Caco-2 (cell line): ENCODE results near the gene PAQR3. TPM values are rescaled to one million over a fixed set of nuclear protein-coding genes. Genes with fewer than 3 reads are reported as not detected.

Experiments used
- BruUV-seq: library from RNA; stranded (reverse); fragments of 400-500 nt; replicated peaks from 2 replicates; lab custom pipeline; 2021; lab: Mats Ljungman, UMichigan
- CTCF ChIA-PET: fragments of 300-600 bp; sonication (Branson Sonifier 250); formaldehyde crosslinking; loops from one replicate; lab custom pipeline; 2022; ENCODE audit warnings: antibody characterized with exemption; lab: Charles Lee
- POLR2A ChIA-PET: fragments of 300-600 bp; sonication (Branson Sonifier 250); formaldehyde crosslinking; loops from one replicate; lab custom pipeline; 2022; ENCODE audit warnings: antibody characterized with exemption; lab: Charles Lee
- DNase-seq, 2 experiments: peaks; one replicate each; pipeline versions ENCODE4 v3.0.0 to v3.0.0-alpha.2; 2020 to 2022
- H3K27me3 ChIP-seq: replicated peaks from 2 replicates; pipeline ENCODE4 v1.6.0; 2011; ENCODE audit warnings: low read length; ENCODE audit not compliant: control insufficient read depth, insufficient read depth
- H3K36me3 ChIP-seq: 2 replicates; pipeline ENCODE4 v1.5.1; 2011; ENCODE audit warnings: low read length; ENCODE audit not compliant: control insufficient read depth, insufficient read depth
- H3K4me1 ChIP-seq: fragments of 250-450 bp; sonication (Bioruptor Pico); 2 replicates; pipeline ENCODE4 v1.5.1; 2020; ENCODE audit warnings: mild to moderate bottlenecking
- H3K4me3 ChIP-seq: 2 replicates; pipeline ENCODE4 v1.5.1; 2011; ENCODE audit warnings: low read depth, mild to moderate bottlenecking, control low read depth, low read length
- H3K9me3 ChIP-seq: fragments of 250-450 bp; sonication (Bioruptor Pico); 2 replicates; pipeline ENCODE4 v1.5.1; 2020; ENCODE audit warnings: mild to moderate bottlenecking, moderate library complexity
- H3K27ac Mint-ChIP-seq: one replicate; pipeline ENCODE4 v1.8.0; 2022; ENCODE audit warnings: mixed read lengths; ENCODE audit not compliant: unreplicated experiment
- H3K27me3 Mint-ChIP-seq: one replicate; pipeline ENCODE4 v1.8.0; 2022; ENCODE audit warnings: mixed read lengths; ENCODE audit not compliant: insufficient read depth, unreplicated experiment
- H3K36me3 Mint-ChIP-seq: one replicate; pipeline ENCODE4 v1.8.0; 2022; ENCODE audit warnings: mild to moderate bottlenecking, mixed read lengths; ENCODE audit not compliant: insufficient read depth, unreplicated experiment
- H3K4me1 Mint-ChIP-seq: one replicate; pipeline ENCODE4 v1.8.0; 2022; ENCODE audit warnings: low read depth, mixed read lengths; ENCODE audit not compliant: unreplicated experiment
- H3K4me3 Mint-ChIP-seq: one replicate; pipeline ENCODE4 v1.8.0; 2022; ENCODE audit warnings: mild to moderate bottlenecking, moderate library complexity, mixed read lengths; ENCODE audit not compliant: unreplicated experiment
- H3K9me3 Mint-ChIP-seq: one replicate; pipeline ENCODE4 v1.8.0; 2022; ENCODE audit warnings: mixed read lengths; ENCODE audit not compliant: unreplicated experiment
- CTCF ChIP-seq, 2 experiments: fragments of 200-600 bp in 1 of 2; IDR thresholded peaks; 1 replicate in 1 of 2; 2 replicates in 1 of 2; pipeline versions ENCODE4 v1.5.1 to v1.8.0; 2011 to 2022; ENCODE audit warnings: antibody characterized with exemption in 1 of 2, control low read depth in 1 of 2, inconsistent platforms in 1 of 2, low read depth in 1 of 2, low read length in 1 of 2, mild to moderate bottlenecking in 1 of 2, moderate library complexity in 1 of 2; ENCODE audit not compliant: insufficient read depth in 1 of 2, severe bottlenecking in 1 of 2, unreplicated experiment in 1 of 2
- intact Hi-C: fragments of 100-400 bp; cut with micrococcal nuclease; formaldehyde crosslinking; loops from one replicate; pipeline ENCODE4 v1.10.0; 2022; ENCODE audit not compliant: unreplicated experiment
- total RNA-seq: library from RNA; stranded (reverse); gene quantifications from 2 replicates; pipeline ENCODE4 v1.2.3, GENCODE V29; 2022

Gene PAQR3
- total RNA-seq, 1 experiment from 2014 or later: 13.3 TPM

- Mint-ChIP-seq H3K4me3 (peak overlapping the region; percentile 38), H3K27ac (no peak overlapping the region), H3K4me1 (peaks cover 16% of the 10 kb centered on the region), H3K27me3 (no peaks in the 10 kb centered on the region), H3K9me3 (no peaks in the 10 kb centered on the region), H3K36me3 (peaks cover 22% of the 10 kb centered on the region)
- intact Hi-C loops: loop anchor here (1.0 to 10.0 kb wide), 3 partner anchors 87 to 908 kb away; no protein-coding TSS in a partner anchor
- H3K27me3 ChIP-seq: no peaks in the 10 kb centered on the region
- peaks cover 17% of the 10 kb centered on the region for H3K4me1 ChIP-seq
- POLR2A ChIA-PET: interaction anchor here (0.8 to 0.9 kb wide), 2 partner anchors 86 to 201 kb away, joined by 4 to 5 read pairs; partner anchors contain the start of gene BMP2K
- no peak overlapping the region for H3K4me3 ChIP-seq
- no TSS peak for BruUV-seq
- no peaks in the 10 kb centered on the region for H3K36me3 ChIP-seq
- CTCF ChIA-PET: interaction anchor here (0.5 to 0.7 kb wide), 3 partner anchors 128 to 803 kb away, joined by 3 to 4 read pairs (median 4); no protein-coding TSS in a partner anchor
- no peak for TF ChIP-seq CTCF (IDR thresholded peaks at IDR 0.05; ENCODE audit: insufficient read depth in 1 of 2, low read depth in 1 of 2, low read length in 1 of 2, severe bottlenecking in 1 of 2, unreplicated experiment in 1 of 2)
- H3K9me3 ChIP-seq: peaks cover 4% of the 10 kb centered on the region
- peak in 1 of 2 experiments; percentile 56 for DNase-seq
These were observed 76.9 kb downstream of the PAQR3 start for GRCh38 chr4:78862314-78862737.

Other genes starting within 250 kb of the PAQR3 start
- 45.6 and 48.2 TPM in 2 replicates for gene BMP2K, start 163.1 kb downstream of the PAQR3 start, total RNA-seq